ENCODE measurements around the gene LBX2. TPM values are rescaled to one million over a fixed set of nuclear protein-coding genes. Genes with fewer than 3 reads are reported as not detected.

LBX2 gene
- total and polyA plus RNA-seq, 10 of the 15 experiments (the other 5 are each of a cell fraction or from before 2014, with no cell fraction given) = 0.08 to 4.0 (median 0.27) TPM

DNA sequence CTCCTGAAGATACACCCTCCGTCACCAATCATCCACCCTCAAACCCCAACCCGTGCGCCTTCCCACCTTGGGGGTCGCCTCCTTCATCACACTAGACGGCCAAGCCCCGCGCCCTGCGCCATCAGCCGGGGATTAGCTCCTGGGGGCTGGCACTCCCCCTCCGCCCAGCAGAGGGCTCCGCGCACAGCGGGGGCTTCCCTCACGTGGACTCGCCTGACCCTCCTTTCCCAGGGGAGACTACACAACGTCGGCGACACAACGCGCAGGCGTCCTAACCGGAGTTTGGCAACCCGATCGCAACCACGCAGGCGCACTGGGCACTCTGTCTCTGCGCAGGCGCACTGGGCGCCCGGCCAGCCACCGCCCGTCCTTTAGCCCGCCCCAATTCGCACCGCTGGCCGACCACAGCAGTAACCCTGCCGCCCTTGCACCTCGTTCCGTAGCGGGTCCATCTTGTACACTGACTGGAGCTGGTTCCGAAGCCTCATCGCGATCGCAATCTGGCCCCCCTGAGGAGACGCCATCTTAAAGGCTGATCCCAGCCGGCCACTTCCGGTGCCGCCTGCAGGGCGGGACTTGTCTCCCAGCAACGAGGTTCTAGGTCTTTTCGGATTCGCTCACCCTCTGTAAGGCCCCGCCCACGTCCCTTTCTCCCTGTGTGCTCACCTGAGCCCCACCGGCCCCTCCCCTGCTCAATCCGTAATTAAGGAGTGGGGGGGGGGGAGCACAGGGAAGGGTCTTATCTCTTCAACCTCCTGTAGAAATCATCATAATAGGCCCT lies 7.9 kb upstream of the LBX2 start, which contains the start of gene PCGF1 (continued):
- TF ChIP-seq, protein P1, sequence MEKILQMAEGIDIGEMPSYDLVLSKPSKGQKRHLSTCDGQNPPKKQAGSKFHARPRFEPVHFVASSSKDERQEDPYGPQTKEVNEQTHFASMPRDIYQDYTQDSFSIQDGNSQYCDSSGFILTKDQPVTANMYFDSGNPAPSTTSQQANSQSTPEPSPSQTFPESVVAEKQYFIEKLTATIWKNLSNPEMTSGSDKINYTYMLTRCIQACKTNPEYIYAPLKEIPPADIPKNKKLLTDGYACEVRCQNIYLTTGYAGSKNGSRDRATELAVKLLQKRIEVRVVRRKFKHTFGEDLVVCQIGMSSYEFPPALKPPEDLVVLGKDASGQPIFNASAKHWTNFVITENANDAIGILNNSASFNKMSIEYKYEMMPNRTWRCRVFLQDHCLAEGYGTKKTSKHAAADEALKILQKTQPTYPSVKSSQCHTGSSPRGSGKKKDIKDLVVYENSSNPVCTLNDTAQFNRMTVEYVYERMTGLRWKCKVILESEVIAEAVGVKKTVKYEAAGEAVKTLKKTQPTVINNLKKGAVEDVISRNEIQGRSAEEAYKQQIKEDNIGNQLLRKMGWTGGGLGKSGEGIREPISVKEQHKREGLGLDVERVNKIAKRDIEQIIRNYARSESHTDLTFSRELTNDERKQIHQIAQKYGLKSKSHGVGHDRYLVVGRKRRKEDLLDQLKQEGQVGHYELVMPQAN (conservative IDR thresholded peaks at IDR 0.05) = peak; percentile 80; the same call in 1 of the 2 replicates
- TF ChIP-seq GATAD2B (conservative IDR thresholded peaks at IDR 0.05; ENCODE audit: low read depth) (peak; percentile 54), RB1 (IDR thresholded peaks at IDR 0.05; ENCODE audit: borderline replicate concordance) (peak; percentile 81; the same call in 1 of the 2 replicates), ZNF217 (IDR thresholded peaks at IDR 0.05) (no peak), YY1 (IDR thresholded peaks at IDR 0.05; ENCODE audit: low read depth, low read length) (peak; percentile 98), NFIC (IDR thresholded peaks at IDR 0.05; ENCODE audit: low read depth, low read length) (no peak), NBN (IDR thresholded peaks at IDR 0.05) (peak; percentile 89; the same call in 1 of the 2 replicates), FOXK2 (IDR thresholded peaks at IDR 0.05) (peak; percentile 8; the same call in 1 of the 2 replicates), SIX5 (IDR thresholded peaks at IDR 0.05; ENCODE audit: low read depth, low read length, severe bottlenecking) (no peak), PAX8 (IDR thresholded peaks at IDR 0.05) (no peak), RBBP5 (conservative IDR thresholded peaks at IDR 0.05) (no peak), FOS (IDR thresholded peaks at IDR 0.05; ENCODE audit: borderline replicate concordance, extremely low read depth, insufficient read length) (no peak), MTA2 (IDR thresholded peaks at IDR 0.05; ENCODE audit: low read depth) (no peak), BHLHE40 (IDR thresholded peaks at IDR 0.05; ENCODE audit: borderline replicate concordance in 1 of 2, low read depth in 2 of 2, low read length in 1 of 2) (peak; percentile 98 to 99), POU2F2 (IDR thresholded peaks at IDR 0.05; ENCODE audit: borderline replicate concordance, low read depth, low read length) (peak; percentile 54; the same call in 1 of the 3 replicates), HDAC2 (IDR thresholded peaks at IDR 0.05) (no peak), BRCA1 (IDR thresholded peaks at IDR 0.05; ENCODE audit: low read depth, low read length) (no peak)
- TF ChIP-seq, protein P2, sequence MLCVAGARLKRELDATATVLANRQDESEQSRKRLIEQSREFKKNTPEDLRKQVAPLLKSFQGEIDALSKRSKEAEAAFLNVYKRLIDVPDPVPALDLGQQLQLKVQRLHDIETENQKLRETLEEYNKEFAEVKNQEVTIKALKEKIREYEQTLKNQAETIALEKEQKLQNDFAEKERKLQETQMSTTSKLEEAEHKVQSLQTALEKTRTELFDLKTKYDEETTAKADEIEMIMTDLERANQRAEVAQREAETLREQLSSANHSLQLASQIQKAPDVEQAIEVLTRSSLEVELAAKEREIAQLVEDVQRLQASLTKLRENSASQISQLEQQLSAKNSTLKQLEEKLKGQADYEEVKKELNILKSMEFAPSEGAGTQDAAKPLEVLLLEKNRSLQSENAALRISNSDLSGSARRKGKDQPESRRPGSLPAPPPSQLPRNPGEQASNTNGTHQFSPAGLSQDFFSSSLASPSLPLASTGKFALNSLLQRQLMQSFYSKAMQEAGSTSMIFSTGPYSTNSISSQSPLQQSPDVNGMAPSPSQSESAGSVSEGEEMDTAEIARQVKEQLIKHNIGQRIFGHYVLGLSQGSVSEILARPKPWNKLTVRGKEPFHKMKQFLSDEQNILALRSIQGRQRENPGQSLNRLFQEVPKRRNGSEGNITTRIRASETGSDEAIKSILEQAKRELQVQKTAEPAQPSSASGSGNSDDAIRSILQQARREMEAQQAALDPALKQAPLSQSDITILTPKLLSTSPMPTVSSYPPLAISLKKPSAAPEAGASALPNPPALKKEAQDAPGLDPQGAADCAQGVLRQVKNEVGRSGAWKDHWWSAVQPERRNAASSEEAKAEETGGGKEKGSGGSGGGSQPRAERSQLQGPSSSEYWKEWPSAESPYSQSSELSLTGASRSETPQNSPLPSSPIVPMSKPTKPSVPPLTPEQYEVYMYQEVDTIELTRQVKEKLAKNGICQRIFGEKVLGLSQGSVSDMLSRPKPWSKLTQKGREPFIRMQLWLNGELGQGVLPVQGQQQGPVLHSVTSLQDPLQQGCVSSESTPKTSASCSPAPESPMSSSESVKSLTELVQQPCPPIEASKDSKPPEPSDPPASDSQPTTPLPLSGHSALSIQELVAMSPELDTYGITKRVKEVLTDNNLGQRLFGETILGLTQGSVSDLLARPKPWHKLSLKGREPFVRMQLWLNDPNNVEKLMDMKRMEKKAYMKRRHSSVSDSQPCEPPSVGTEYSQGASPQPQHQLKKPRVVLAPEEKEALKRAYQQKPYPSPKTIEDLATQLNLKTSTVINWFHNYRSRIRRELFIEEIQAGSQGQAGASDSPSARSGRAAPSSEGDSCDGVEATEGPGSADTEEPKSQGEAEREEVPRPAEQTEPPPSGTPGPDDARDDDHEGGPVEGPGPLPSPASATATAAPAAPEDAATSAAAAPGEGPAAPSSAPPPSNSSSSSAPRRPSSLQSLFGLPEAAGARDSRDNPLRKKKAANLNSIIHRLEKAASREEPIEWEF (IDR thresholded peaks at IDR 0.05; ENCODE audit: insufficient replicate concordance, low read depth, low read length) = no peak
- TF ChIP-seq, protein P3, sequence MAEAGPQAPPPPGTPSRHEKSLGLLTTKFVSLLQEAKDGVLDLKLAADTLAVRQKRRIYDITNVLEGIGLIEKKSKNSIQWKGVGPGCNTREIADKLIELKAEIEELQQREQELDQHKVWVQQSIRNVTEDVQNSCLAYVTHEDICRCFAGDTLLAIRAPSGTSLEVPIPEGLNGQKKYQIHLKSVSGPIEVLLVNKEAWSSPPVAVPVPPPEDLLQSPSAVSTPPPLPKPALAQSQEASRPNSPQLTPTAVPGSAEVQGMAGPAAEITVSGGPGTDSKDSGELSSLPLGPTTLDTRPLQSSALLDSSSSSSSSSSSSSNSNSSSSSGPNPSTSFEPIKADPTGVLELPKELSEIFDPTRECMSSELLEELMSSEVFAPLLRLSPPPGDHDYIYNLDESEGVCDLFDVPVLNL (IDR thresholded peaks at IDR 0.05; ENCODE audit: low read depth, low read length) = no peak
- TF ChIP-seq, protein P4, sequence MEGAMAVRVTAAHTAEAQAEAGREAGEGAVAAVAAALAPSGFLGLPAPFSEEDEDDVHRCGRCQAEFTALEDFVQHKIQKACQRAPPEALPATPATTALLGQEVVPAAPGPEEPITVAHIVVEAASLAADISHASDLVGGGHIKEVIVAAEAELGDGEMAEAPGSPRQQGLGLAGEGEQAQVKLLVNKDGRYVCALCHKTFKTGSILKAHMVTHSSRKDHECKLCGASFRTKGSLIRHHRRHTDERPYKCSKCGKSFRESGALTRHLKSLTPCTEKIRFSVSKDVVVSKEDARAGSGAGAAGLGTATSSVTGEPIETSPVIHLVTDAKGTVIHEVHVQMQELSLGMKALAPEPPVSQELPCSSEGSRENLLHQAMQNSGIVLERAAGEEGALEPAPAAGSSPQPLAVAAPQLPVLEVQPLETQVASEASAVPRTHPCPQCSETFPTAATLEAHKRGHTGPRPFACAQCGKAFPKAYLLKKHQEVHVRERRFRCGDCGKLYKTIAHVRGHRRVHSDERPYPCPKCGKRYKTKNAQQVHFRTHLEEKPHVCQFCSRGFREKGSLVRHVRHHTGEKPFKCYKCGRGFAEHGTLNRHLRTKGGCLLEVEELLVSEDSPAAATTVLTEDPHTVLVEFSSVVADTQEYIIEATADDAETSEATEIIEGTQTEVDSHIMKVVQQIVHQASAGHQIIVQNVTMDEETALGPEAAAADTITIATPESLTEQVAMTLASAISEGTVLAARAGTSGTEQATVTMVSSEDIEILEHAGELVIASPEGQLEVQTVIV (IDR thresholded peaks at IDR 0.05; ENCODE audit: borderline replicate concordance, partially characterized antibody) = peak; percentile 66
